A549 (cell line): Measurements from ENCODE around the gene RETREG1. TPM values are rescaled to one million over a fixed set of nuclear protein-coding genes. Genes with fewer than 3 reads are reported as not detected.
A peak's percentile ranks its signal among the peaks of the same experiment; 100 is the strongest.
"Not testable (repeated sequence)": the region's sequence is repeated elsewhere in the genome, so short reads cannot be mapped to it uniquely, and the experiment has no call there.

ENCODE experiments used
- ATAC-seq, 2 experiments: fragments of 200-7000 bp in 1 of 2; fragments of >200 bp in 1 of 2; cut with Nextera tagmentation in 1 of 2; cut with Tn5 transposase in 1 of 2; 3 replicates each; pipeline versions ENCODE4 v1.8.0 to v1.9.1; 2018 to 2020; ENCODE audit warnings: mild to moderate bottlenecking in 1 of 2, moderate library complexity in 1 of 2
- CTCF ChIA-PET: fragments of 300-600 bp; sonication (Branson Sonifier 250); formaldehyde crosslinking; extraction: SDS; loops from one replicate; lab custom pipeline; 2021; ENCODE audit warnings: antibody characterized with exemption, inconsistent platforms; lab: Yijun Ruan, JAX
- POLR2A ChIA-PET: fragments of 350-600 bp; formaldehyde crosslinking; extraction: SDS; loops from one replicate; lab custom pipeline; 2021; ENCODE audit warnings: antibody characterized with exemption, inconsistent platforms; lab: Yijun Ruan, JAX
- DNase-seq, 2 experiments: peaks; one replicate each; pipeline versions ENCODE4 v3.0.0 to v3.0.0-alpha.2; 2011 to 2016; ENCODE audit warnings: low read depth in 1 of 2, low spot score in 1 of 2
- FAIRE-seq: peaks from 2 replicates; lab custom pipeline; 2011; peaks lifted over from hg19 to GRCh38; lab: Jason Lieb, UNC
- H3K27ac ChIP-seq, 2 experiments: fragments of >200 bp; sonication (Bioruptor Twin); formaldehyde crosslinking; 3 replicates each; pipeline ENCODE4 v1.5.1; 2016 to 2017
- H3K4me1 ChIP-seq: fragments of >200 bp; sonication (Bioruptor Twin); formaldehyde crosslinking; 3 replicates; pipeline ENCODE4 v1.6.1; 2016
- H3K4me2 ChIP-seq: fragments of >200 bp; sonication (Bioruptor Twin); formaldehyde crosslinking; 3 replicates; pipeline ENCODE4 v1.6.1; 2016
- H3K4me3 ChIP-seq: fragments of >200 bp; sonication (Bioruptor Twin); formaldehyde crosslinking; 3 replicates; pipeline ENCODE4 v1.5.1; 2016
- H3K9me3 ChIP-seq: fragments of >200 bp; sonication (Bioruptor Twin); formaldehyde crosslinking; 3 replicates; pipeline ENCODE4 v1.6.1; 2016
- ATOH8 ChIP-seq: fragments of 250-450 bp; sonication (Bioruptor Pico); IDR thresholded peaks from 2 replicates; pipeline ENCODE4 v1.5.0; 2020; ENCODE audit warnings: low read depth, mild to moderate bottlenecking, moderate library complexity
- CBX2 ChIP-seq: fragments of 200-600 bp; sonication (generic); IDR thresholded peaks from 2 replicates; pipeline ENCODE4 v1.6.1; 2016; ENCODE audit warnings: low read depth, mild to moderate bottlenecking, borderline replicate concordance
- CEBPB ChIP-seq, 2 experiments: fragments of >200 bp in 1 of 2; sonication (Bioruptor Twin) in 1 of 2; formaldehyde crosslinking in 1 of 2; IDR thresholded peaks; 2 replicates each; pipeline ENCODE4 v1.6.1; 2012 to 2016
- CTCF ChIP-seq: fragments of >200 bp; sonication (Bioruptor Twin); formaldehyde crosslinking; IDR thresholded peaks from 3 replicates; pipeline ENCODE4 v1.5.1; 2016
- EHMT2 ChIP-seq: fragments of 200-600 bp; sonication (generic); IDR thresholded peaks from 2 replicates; pipeline ENCODE4 v1.6.1; 2016; ENCODE audit warnings: antibody characterized with exemption, low read depth, mild to moderate bottlenecking, moderate library complexity
- FOSB ChIP-seq: fragments of 250-450 bp; sonication (Bioruptor Pico); IDR thresholded peaks from 2 replicates; pipeline ENCODE4 v1.5.0; 2020; ENCODE audit warnings: mild to moderate bottlenecking, moderate library complexity
- GATA3 ChIP-seq: IDR thresholded peaks from 2 replicates; pipeline ENCODE4 v1.6.1; 2012; ENCODE audit warnings: borderline replicate concordance
- HDAC2 ChIP-seq: fragments of 200-600 bp; sonication (generic); IDR thresholded peaks from 2 replicates; pipeline ENCODE4 v1.6.1; 2016
- HES2 ChIP-seq: fragments of >200 bp; sonication (Bioruptor Twin); formaldehyde crosslinking; IDR thresholded peaks from 2 replicates; pipeline ENCODE4 v1.6.1; 2016
- HEYL ChIP-seq: fragments of 250-450 bp; sonication (Bioruptor Pico); IDR thresholded peaks from 2 replicates; pipeline ENCODE4 v1.8.0; 2021; ENCODE audit warnings: mild to moderate bottlenecking, moderate library complexity
- HMGXB4 ChIP-seq: fragments of 250-450 bp; sonication (Bioruptor Pico); IDR thresholded peaks from 2 replicates; pipeline ENCODE4 v1.5.0; 2021; ENCODE audit warnings: mild to moderate bottlenecking, moderate library complexity, borderline replicate concordance
- HOXA7 ChIP-seq: fragments of 250-450 bp; sonication (Bioruptor Pico); IDR thresholded peaks from 2 replicates; pipeline ENCODE4 v1.5.0; 2020; ENCODE audit warnings: mild to moderate bottlenecking, moderate library complexity
- HOXB13 ChIP-seq: fragments of 250-450 bp; sonication (Bioruptor Pico); IDR thresholded peaks from 2 replicates; pipeline ENCODE4 v1.5.0; 2020; ENCODE audit warnings: low read depth, mild to moderate bottlenecking, moderate library complexity
- MAZ ChIP-seq: fragments of 150-350 bp; IDR thresholded peaks from 2 replicates; pipeline ENCODE4 v1.6.1; 2014; ENCODE audit warnings: antibody characterized with exemption, low read depth, low read length, borderline replicate concordance
- NPAS2 ChIP-seq: fragments of 250-450 bp; sonication (Bioruptor Pico); IDR thresholded peaks from 2 replicates; pipeline ENCODE4 v1.8.0; 2022; ENCODE audit warnings: mild to moderate bottlenecking, moderate library complexity, borderline replicate concordance
- PHF8 ChIP-seq: fragments of 200-600 bp; sonication (generic); IDR thresholded peaks from 2 replicates; pipeline ENCODE4 v1.6.1; 2016; ENCODE audit warnings: low read depth, mild to moderate bottlenecking, antibody characterized with exemption, moderate library complexity, borderline replicate concordance
- POLR2AphosphoS2 ChIP-seq: conservative IDR thresholded peaks from 2 replicates; pipeline ENCODE4 v1.6.1; 2012; ENCODE audit warnings: low read length, improper control_type of control experiment, inconsistent platforms
- TP53 ChIP-seq: fragments of 250-450 bp; sonication (Bioruptor Pico); IDR thresholded peaks from 2 replicates; pipeline ENCODE4 v1.5.0; 2021; ENCODE audit warnings: mild to moderate bottlenecking, moderate library complexity
- USF2 ChIP-seq: fragments of 450-650 bp; IDR thresholded peaks from 2 replicates; pipeline ENCODE4 v1.6.1; 2014; ENCODE audit warnings: antibody characterized with exemption
- ZSCAN20 ChIP-seq: fragments of 250-450 bp; sonication (Bioruptor Pico); IDR thresholded peaks from 2 replicates; pipeline ENCODE4 v1.8.0; 2022; ENCODE audit warnings: mild to moderate bottlenecking, moderate library complexity
- WGBS: methylation state at CpG from one replicate; pipeline ENCODE4 v1.1.6; 2017; ENCODE audit errors: missing lambda C conversion rate; 5-methylcytosine and 5-hydroxymethylcytosine counted together
- polyA plus RNA-seq, 4 experiments: library from polyadenylated mRNA; depleted of rRNA in 3 of 4; stranded (reverse); fragments of >200 nt; fragmentation: RNase III in 1 of 4; extraction: RNeasy Plus Mini Kit Qiagen cat#74134 plus additional on column Dnase treatment in 1 of 4; gene quantifications; 2 replicates in 3 of 4; 3 replicates in 1 of 4; pipeline ENCODE4 v1.2.3, GENCODE V29; 2011 to 2017

Gene RETREG1
- polyA plus RNA-seq, 2 of the 4 experiments (the other 2 are of a cell fraction): 2.1 to 3.4 TPM

- POLR2A ChIA-PET, H3K9me3 ChIP-seq, H3K4me3 ChIP-seq, ATAC-seq, H3K27ac ChIP-seq, H3K4me2 ChIP-seq, FAIRE-seq, DNase-seq: not testable (repeated sequence)
- CTCF ChIA-PET: interaction anchor here (0.6 to 1.1 kb wide), 4 partner anchors 9 to 59 kb away, joined by 3 to 4 read pairs (median 3); no protein-coding TSS in a partner anchor
- peaks cover 19% of the 10 kb centered on the region for H3K4me1 ChIP-seq
These were observed 75.2 kb downstream of the RETREG1 start for GRCh38 chr5:16541592-16541991.

GRCh38 chr5:16540421-16540820 lies 76.4 kb downstream of the RETREG1 start:
- H3K4me2 ChIP-seq: peak overlapping the region; percentile 2; the same call in 1 of the 3 replicates
- no peak for ATAC-seq

GRCh38 chr5:16539169-16539666 lies 77.6 kb downstream of the RETREG1 start:
- no peak for FAIRE-seq
- CTCF ChIA-PET: interaction anchor here (0.7 to 1.4 kb wide), 2 partner anchors 13 to 43 kb away, joined by 3 read pairs; no protein-coding TSS in a partner anchor
- H3K4me2 ChIP-seq: peak overlapping the region; percentile 52
- H3K9me3 ChIP-seq: no peaks in the 10 kb centered on the region
- H3K27ac ChIP-seq: peak overlapping the region; percentile 33 to 39; a peak in 3 of 6 replicates
- TF ChIP-seq FOSB (CRISPR knock-in tag): no peak
- TF ChIP-seq HOXA7: no peak
- TF ChIP-seq NPAS2 (CRISPR knock-in tag): no peak
- TF ChIP-seq CBX2: no peak
- no peak for TF ChIP-seq POLR2AphosphoS2
- no peak for TF ChIP-seq TP53
- TF ChIP-seq HOXB13 (CRISPR knock-in tag): no peak
- no peak for TF ChIP-seq ATOH8 (CRISPR knock-in tag)
- TF ChIP-seq CTCF: no peak
- TF ChIP-seq HEYL: no peak
- TF ChIP-seq HES2: no peak
- no peak for TF ChIP-seq PHF8
- no peak for TF ChIP-seq EHMT2
- TF ChIP-seq HMGXB4 (CRISPR knock-in tag): no peak
- TF ChIP-seq, all 56 proteins: peak for 0
- 15% methylated on average over 12 of the region's 12 CpGs for WGBS
- Histone ChIP-seq H3K4me1 (peaks cover 16% of the 10 kb centered on the region), H3K4me3 (no peak overlapping the region)
- POLR2A ChIA-PET: no interaction called here
- ATAC-seq (peak; percentile 76 to 94), DNase-seq (peak; percentile 65 to 68)

More at GRCh38 chr5:16540421-16540820, 76.4 kb downstream of the RETREG1 start:
- H3K9me3 ChIP-seq: no peaks in the 10 kb centered on the region
- DNase-seq: no peak
- peaks cover 19% of the 10 kb centered on the region for H3K4me1 ChIP-seq
- whole genome bisulfite sequencing: 74% methylated on average over 3 of the region's 3 CpGs
- no peak for FAIRE-seq
- POLR2A ChIA-PET: no interaction called here
- H3K27ac ChIP-seq: no peak overlapping the region; a peak in 1 of 6 replicates
- TF ChIP-seq HDAC2 (no peak), ZSCAN20 (CRISPR knock-in tag) (no peak), MAZ (no peak), USF2 (no peak), HES2 (no peak), GATA3 (no peak), CEBPB (IDR thresholded peaks at IDR 0.05) (no peak)
- TF ChIP-seq, all 56 proteins: peak for 0
- CTCF ChIA-PET: interaction anchor here (1.4 kb wide), 1 partner anchor 12 kb away, joined by 3 read pairs; no protein-coding TSS in a partner anchor
- no peak overlapping the region for H3K4me3 ChIP-seq
